LNCaP clone FGC (cell line): ENCODE results near the gene PODXL.

Source experiments
- DNase-seq: peaks from one replicate; pipeline ENCODE4 v3.0.0-alpha.2; 2011; ENCODE audit warnings: low read depth
- H3K4me3 ChIP-seq: 2 replicates; pipeline ENCODE4 v1.5.1; 2011; ENCODE audit warnings: mild to moderate bottlenecking, low read depth, low read length, control low read depth
- CTCF ChIP-seq: IDR thresholded peaks from 2 replicates; pipeline ENCODE4 v1.5.1; 2012; ENCODE audit warnings: mild to moderate bottlenecking; ENCODE audit not compliant: control insufficient read depth, insufficient read depth; ENCODE audit errors: extremely low read depth

PODXL gene

GRCh38 chr7:131511774-131512535, 44.5 kb downstream of the PODXL start:
- DNase-seq, result no peak
- H3K4me3 ChIP-seq, result no peak overlapping the region
- TF ChIP-seq CTCF, result no peak

GRCh38 chr7:131511071-131511470, 45.4 kb downstream of the PODXL start:
- H3K4me3 ChIP-seq, result no peak overlapping the region
- DNase-seq, result no peak
- no peak for TF ChIP-seq CTCF

DNA sequence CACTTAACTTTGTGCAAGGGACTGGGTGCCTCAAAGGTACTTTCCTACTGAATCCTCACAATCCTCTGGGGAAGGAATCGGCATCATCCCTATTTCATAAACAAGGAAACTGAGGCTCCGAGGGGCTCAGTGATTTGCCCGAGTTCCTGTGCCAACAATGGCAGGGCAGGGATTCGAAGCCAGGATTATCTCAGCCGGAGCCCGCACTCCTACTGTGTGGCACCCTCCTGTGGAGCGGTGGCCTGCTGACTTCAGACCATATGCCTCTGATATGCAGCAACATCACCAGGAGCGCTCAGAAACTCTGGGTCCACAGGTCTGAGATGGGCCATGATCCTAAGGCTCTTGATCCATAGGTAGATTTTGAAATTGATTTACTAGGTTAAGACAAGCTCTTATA, 46.6 kb downstream of the PODXL start:
- no peak overlapping the region for H3K4me3 ChIP-seq
- no peak for TF ChIP-seq CTCF
- no peak for DNase-seq

DNA sequence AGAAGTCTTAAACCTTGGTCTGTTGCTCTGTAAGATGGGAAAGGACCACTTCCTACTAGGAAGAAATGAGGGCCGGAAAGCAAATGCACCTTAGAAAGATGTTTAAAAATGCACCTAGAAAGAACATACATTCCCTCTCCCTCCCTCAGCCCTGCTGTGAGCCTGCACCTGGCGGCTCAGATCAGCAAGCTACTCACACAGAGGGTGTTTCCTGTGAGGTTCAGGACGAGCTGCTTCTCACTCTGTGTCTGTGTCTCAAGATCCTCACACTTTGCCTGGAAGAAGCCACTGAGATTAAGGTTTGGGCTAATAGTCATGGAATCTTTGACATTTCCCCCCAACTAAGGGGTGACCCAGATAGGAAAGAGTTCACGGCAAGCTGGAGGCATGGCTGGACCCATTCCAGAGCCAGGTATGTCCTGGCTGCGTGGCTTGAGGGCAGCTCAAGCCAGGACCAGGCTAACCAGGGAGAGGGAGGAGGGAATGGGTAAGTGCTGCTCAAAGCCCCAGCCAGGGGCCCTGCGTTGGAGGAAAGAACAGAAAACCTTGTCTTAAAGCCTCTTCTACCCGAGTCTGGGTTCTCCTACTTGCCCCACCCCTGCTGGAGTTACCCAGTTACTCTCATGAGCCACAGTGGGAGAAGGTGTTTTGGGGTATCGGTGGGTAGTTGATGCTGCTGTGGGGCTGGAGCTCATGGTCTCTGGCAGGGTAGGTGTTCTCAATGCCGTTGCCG, 47.5 kb downstream of the PODXL start:
- H3K4me3 ChIP-seq, result no peak overlapping the region
- TF ChIP-seq CTCF, result no peak
- no peak for DNase-seq

- no peak for DNase-seq
- no peak overlapping the region for H3K4me3 ChIP-seq
- peak; percentile 88 for TF ChIP-seq CTCF
These were observed 48.7 kb downstream of the PODXL start for GRCh38 chr7:131507592-131508331.

DNA sequence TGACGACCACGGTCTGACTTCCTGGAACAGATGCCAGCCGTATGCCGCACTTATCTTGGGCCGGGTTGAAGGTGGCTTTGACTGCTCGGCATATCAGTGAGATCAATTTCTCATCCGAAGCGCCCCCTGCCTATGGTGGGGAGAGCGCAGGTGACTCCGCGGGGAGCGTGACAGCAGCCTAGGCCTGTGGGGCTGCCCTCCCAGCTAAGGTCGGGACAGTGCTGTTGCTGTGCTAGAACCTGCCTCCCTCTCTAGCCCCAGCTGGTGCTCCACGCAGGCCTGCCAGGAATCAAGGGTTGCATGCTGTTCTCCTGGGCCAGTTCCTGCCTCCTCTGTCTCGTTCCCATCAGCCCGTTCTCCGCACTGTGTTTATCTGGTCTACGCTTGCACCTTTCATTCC, 49.8 kb downstream of the PODXL start:
- TF ChIP-seq CTCF, result no peak
- H3K4me3 ChIP-seq, result no peak overlapping the region
- DNase-seq, result no peak
